Activated CD8-positive, alpha-beta memory T cell treated with anti-CD3 and anti-CD28 coated beads, Interleukin-2, amount 50 U/mL, for 24 hours (primary cell): Measurements from ENCODE around the gene NOTO.

Source experiments
- DNase-seq: peaks from one replicate; pipeline ENCODE4 v3.0.0-alpha.2; 2020; ENCODE audit errors: extremely low read depth

Gene NOTO

GRCh38 chr2:73257425-73258125 is 55.2 kb downstream of the NOTO start:
- DNase-seq: no peak

GRCh38 chr2:73258186-73258912 is 56.0 kb downstream of the NOTO start:
- DNase-seq: no peak

GRCh38 chr2:73258913-73259215 is 56.5 kb downstream of the NOTO start:
- no peak for DNase-seq

DNA sequence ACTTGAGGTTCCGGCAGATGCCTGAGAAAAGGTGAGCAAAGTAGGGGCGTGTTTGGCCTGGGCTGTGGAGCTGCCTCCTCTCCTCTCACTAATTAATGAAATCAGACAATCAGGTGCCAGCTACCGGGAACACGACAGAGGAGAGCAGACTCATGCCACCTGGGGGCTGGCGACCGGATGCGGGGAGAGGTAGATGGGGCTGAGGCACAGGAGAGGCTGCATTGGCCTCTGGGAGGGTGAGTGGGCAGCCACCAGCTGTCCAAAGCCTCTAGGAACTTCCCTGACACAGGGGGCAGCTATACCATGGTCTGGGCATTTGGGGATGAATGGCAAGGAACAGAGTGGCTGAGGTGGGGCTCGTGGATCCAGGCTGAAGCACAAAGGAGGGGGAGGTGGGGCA is 56.9 kb downstream of the NOTO start:
- DNase-seq: no peak

DNA sequence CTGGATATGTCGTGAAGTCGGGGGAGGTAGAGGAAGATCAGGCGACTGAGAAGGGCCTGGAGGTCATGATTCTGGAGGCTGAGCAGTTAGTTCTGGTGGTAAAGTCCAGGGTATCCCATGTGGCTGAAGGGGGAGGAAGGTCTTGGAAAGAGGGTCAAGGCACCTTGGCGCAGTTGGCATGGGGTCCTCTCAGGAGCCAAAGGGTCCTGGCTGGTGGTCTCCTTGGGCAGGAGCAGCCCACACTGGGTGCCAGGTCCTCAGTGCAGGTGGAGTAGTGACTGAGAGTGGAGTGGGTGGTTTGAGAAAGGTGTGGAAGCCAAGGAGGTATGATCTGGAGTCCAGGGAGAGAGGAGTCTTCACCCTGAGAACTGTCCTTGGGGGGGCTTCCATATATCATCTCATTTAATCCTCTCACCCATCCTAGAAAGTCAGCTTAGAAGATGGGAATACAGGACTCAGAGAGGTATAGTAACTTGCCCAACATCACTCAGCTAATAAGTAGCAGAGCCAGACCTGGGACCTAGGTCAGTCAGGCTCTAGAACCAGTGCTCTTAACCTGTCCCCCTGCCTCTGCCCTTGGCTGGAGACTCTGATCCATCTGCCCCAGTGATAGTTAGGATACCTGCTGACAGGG is 57.4 kb downstream of the NOTO start:
- DNase-seq: no peak

GRCh38 chr2:73260338-73260984 is 58.1 kb downstream of the NOTO start:
- no peak for DNase-seq
